Vagina (tissue), 2 donors: ENCODE data around the gene LARP1. TPM values are rescaled to one million over a fixed set of nuclear protein-coding genes. Genes with fewer than 3 reads are reported as not detected.
"Not testable (repeated sequence)": the region's sequence is repeated elsewhere in the genome, so short reads cannot be mapped to it uniquely, and the experiment has no call there.

Experiments used
- DNase-seq, 2 donors: peaks; one replicate each; pipeline ENCODE4 v3.0.0-alpha.2; 2017; ENCODE audit errors: extremely low spot score in 2 of 2
- H3K27ac ChIP-seq: fragments of 200-600 bp; sonication (generic); one replicate; pipeline ENCODE4 v1.5.1; 2019
- H3K27me3 ChIP-seq: fragments of 200-600 bp; sonication (generic); one replicate; pipeline ENCODE4 v1.5.1; 2019
- H3K36me3 ChIP-seq, 2 donors: fragments of 200-600 bp; sonication (generic); one replicate each; pipeline ENCODE4 v1.5.1; 2017 to 2019
- H3K4me1 ChIP-seq: fragments of 200-600 bp; sonication (generic); one replicate; pipeline ENCODE4 v1.5.1; 2019
- H3K4me3 ChIP-seq, 2 donors: fragments of 200-600 bp; sonication (generic); 1 replicate in 1 of 2; 2 replicates in 1 of 2; pipeline ENCODE4 v1.5.1; 2016 to 2019
- H3K9me3 ChIP-seq: fragments of 200-600 bp; sonication (generic); one replicate; pipeline ENCODE4 v1.5.1; 2019
- POLR2A ChIP-seq, 2 donors: fragments of 450-650 bp; IDR thresholded peaks; one replicate each; pipeline ENCODE4 v1.6.1; 2017; ENCODE audit warnings: antibody characterized with exemption in 2 of 2, mild to moderate bottlenecking in 2 of 2, moderate library complexity in 2 of 2
- POLR2AphosphoS5 ChIP-seq, 2 donors: sonication (generic); formaldehyde crosslinking; IDR thresholded peaks; one replicate each; pipeline ENCODE4 v1.9.0; 2017; ENCODE audit warnings: antibody characterized with exemption in 2 of 2, mild to moderate bottlenecking in 2 of 2, low read depth in 1 of 2; ENCODE audit not compliant: insufficient read depth in 1 of 2
- intact Hi-C: fragments of 100-400 bp; cut with DNase I; formaldehyde crosslinking; loops from one replicate; pipeline ENCODE4 v1.15.1; 2023
- total RNA-seq: library from RNA; depleted of rRNA; stranded (reverse); fragments of >200 nt; gene quantifications from one replicate; pipeline ENCODE4 v1.2.3, GENCODE V29; 2016
- TF ChIP-seq, protein P1 (sequence below), 3 experiments: fragments of 450-650 bp in 2 of 3; fragments of 200-600 bp in 1 of 3; sonication (generic) in 1 of 3; IDR thresholded peaks; one replicate each; pipeline ENCODE4 v1.5.1; 2017 to 2019; ENCODE audit warnings: antibody characterized with exemption in 3 of 3, mild to moderate bottlenecking in 2 of 3, moderate library complexity in 2 of 3

Gene LARP1
- total RNA-seq, 1 donor from 2014 or later = 98.0 TPM

GRCh38 chr5:154740957-154741356 is 14.2 kb upstream of the LARP1 start:
- DNase-seq = no peak
- no peak for TF ChIP-seq POLR2A (IDR thresholded peaks at IDR 0.05)
- TF ChIP-seq, protein P1, sequence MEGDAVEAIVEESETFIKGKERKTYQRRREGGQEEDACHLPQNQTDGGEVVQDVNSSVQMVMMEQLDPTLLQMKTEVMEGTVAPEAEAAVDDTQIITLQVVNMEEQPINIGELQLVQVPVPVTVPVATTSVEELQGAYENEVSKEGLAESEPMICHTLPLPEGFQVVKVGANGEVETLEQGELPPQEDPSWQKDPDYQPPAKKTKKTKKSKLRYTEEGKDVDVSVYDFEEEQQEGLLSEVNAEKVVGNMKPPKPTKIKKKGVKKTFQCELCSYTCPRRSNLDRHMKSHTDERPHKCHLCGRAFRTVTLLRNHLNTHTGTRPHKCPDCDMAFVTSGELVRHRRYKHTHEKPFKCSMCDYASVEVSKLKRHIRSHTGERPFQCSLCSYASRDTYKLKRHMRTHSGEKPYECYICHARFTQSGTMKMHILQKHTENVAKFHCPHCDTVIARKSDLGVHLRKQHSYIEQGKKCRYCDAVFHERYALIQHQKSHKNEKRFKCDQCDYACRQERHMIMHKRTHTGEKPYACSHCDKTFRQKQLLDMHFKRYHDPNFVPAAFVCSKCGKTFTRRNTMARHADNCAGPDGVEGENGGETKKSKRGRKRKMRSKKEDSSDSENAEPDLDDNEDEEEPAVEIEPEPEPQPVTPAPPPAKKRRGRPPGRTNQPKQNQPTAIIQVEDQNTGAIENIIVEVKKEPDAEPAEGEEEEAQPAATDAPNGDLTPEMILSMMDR (IDR thresholded peaks at IDR 0.05) = no peak
- no peak for TF ChIP-seq POLR2AphosphoS5 (IDR thresholded peaks at IDR 0.05; ENCODE audit: insufficient read depth in 1 of 2, low read depth in 1 of 2)
- no peaks in the 10 kb centered on the region for H3K9me3 ChIP-seq
- H3K27me3 ChIP-seq = no peaks in the 10 kb centered on the region
- intact Hi-C loops = no loop called here
- H3K36me3 ChIP-seq = no peaks in the 10 kb centered on the region
- H3K4me1 ChIP-seq = peaks cover 12% of the 10 kb centered on the region
- no peak overlapping the region for H3K4me3 ChIP-seq
- H3K27ac ChIP-seq = no peak overlapping the region

DNA sequence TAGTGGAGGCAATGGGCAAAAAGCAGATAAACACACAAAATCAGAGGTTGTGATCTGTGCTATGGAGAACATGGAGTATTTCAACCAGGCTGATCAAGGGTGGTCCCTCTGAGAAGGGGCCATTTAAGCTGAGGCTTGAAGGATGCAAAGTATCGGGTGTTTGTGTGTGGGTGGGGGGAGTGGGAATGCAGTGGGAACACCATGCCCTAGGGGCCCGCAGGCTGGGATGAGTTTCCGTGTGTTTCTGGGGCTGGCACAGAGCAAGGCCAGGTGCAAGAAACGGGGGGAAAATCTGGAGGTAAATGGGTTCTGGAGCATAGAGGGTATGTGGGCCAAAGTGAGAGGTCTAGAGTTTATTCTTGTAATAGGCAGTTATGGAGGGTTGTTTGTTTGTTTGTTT is 13.8 kb upstream of the LARP1 start:
- DNase-seq = no peak
- Histone ChIP-seq H3K36me3 (no peaks in the 10 kb centered on the region), H3K27me3 (no peaks in the 10 kb centered on the region), H3K9me3 (no peaks in the 10 kb centered on the region), H3K27ac (no peak overlapping the region), H3K4me1 (peaks cover 12% of the 10 kb centered on the region), H3K4me3 (no peak overlapping the region)
- TF ChIP-seq, protein P1 (IDR thresholded peaks at IDR 0.05) = no peak
- TF ChIP-seq POLR2A (IDR thresholded peaks at IDR 0.05) (no peak), POLR2AphosphoS5 (IDR thresholded peaks at IDR 0.05; ENCODE audit: insufficient read depth in 1 of 2, low read depth in 1 of 2) (no peak)
- intact Hi-C loops = no loop called here

DNA sequence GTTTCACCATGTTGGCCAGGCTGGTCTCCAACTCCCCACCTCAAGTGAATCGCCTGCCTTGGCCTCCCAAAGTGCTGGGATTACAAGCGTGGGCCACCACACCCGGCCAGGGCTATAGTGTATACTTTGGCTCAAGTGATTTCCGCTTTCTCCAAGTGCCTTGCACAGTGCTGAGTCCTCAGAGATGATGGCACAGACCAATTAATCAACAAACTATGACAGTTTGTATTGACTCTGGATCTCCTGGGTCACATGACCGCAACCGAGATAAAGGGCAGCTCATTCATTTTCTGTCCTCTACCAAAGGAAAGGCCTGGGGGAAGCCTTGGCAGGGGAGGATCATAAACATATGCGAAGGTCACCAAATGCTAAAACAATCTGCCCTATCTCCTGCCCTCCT is 11.4 kb upstream of the LARP1 start:
- DNase-seq = no peak
- intact Hi-C loops = no loop called here
- peaks cover 12% of the 10 kb centered on the region for H3K4me1 ChIP-seq
- no peaks in the 10 kb centered on the region for H3K27me3 ChIP-seq
- no peak for TF ChIP-seq POLR2A (IDR thresholded peaks at IDR 0.05)
- TF ChIP-seq, protein P1 (IDR thresholded peaks at IDR 0.05) = no peak
- no peak for TF ChIP-seq POLR2AphosphoS5 (IDR thresholded peaks at IDR 0.05; ENCODE audit: insufficient read depth in 1 of 2, low read depth in 1 of 2)
- H3K27ac ChIP-seq = no peak overlapping the region
- H3K36me3 ChIP-seq = no peaks in the 10 kb centered on the region
- H3K9me3 ChIP-seq = no peaks in the 10 kb centered on the region
- H3K4me3 ChIP-seq = no peak overlapping the region

DNA sequence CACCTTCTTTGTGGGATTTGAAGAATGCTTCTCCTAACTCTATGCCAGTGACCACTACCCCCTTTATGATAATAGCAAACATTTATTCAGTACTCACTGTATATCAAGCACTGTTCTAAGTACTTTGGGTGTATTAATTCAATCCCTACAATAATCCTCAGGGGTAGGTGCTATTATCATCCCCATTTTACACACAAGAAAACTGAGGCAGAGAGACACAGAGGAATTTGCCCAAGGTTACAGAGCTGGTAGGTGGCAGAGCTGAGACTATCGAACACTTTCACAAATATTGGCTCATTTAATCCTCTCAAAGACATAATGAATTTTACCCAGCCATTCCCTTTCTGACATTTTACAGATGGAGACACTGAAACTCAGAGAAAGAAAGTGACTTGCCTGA is 9.8 kb upstream of the LARP1 start:
- H3K27me3 ChIP-seq = no peaks in the 10 kb centered on the region
- no peaks in the 10 kb centered on the region for H3K36me3 ChIP-seq
- no peak for DNase-seq
- no peak overlapping the region for H3K4me3 ChIP-seq
- TF ChIP-seq POLR2AphosphoS5 (IDR thresholded peaks at IDR 0.05; ENCODE audit: insufficient read depth in 1 of 2, low read depth in 1 of 2) (no peak), POLR2A (IDR thresholded peaks at IDR 0.05) (no peak)
- TF ChIP-seq, protein P1 (IDR thresholded peaks at IDR 0.05) = no peak
- H3K9me3 ChIP-seq = no peaks in the 10 kb centered on the region
- peaks cover 12% of the 10 kb centered on the region for H3K4me1 ChIP-seq
- intact Hi-C loops = no loop called here
- H3K27ac ChIP-seq = no peak overlapping the region

- peaks cover 17% of the 10 kb centered on the region for H3K4me1 ChIP-seq
- DNase-seq = no peak
- H3K27ac ChIP-seq = no peak overlapping the region
- no peak for TF ChIP-seq POLR2AphosphoS5 (IDR thresholded peaks at IDR 0.05; ENCODE audit: insufficient read depth in 1 of 2, low read depth in 1 of 2)
- no peak for TF ChIP-seq POLR2A (IDR thresholded peaks at IDR 0.05)
- TF ChIP-seq, protein P1 (IDR thresholded peaks at IDR 0.05) = no peak
- no peaks in the 10 kb centered on the region for H3K27me3 ChIP-seq
- no peaks in the 10 kb centered on the region for H3K9me3 ChIP-seq
- H3K4me3 ChIP-seq = no peak overlapping the region
- no peaks in the 10 kb centered on the region for H3K36me3 ChIP-seq
- intact Hi-C loops = no loop called here
Observed at GRCh38 chr5:154749491-154749890, 5.7 kb upstream of the LARP1 start.

GRCh38 chr5:154750641-154751040 is 4.5 kb upstream of the LARP1 start:
- not testable (repeated sequence) for H3K36me3 ChIP-seq, DNase-seq, H3K27ac ChIP-seq, H3K4me3 ChIP-seq, H3K27me3 ChIP-seq, H3K9me3 ChIP-seq
- intact Hi-C loops = loop anchor here (10.0 kb wide), 1 partner anchor 66 kb away; no protein-coding TSS in a partner anchor
- peaks cover 19% of the 10 kb centered on the region for H3K4me1 ChIP-seq
